Colonic mucosa (tissue), 4 donors: Measurements from ENCODE around the gene UBFD1. TPM values are rescaled to one million over a fixed set of nuclear protein-coding genes. Genes with fewer than 3 reads are reported as not detected.
"Not testable (repeated sequence)": the region's sequence is repeated elsewhere in the genome, so short reads cannot be mapped to it uniquely, and the experiment has no call there.

Experiments
- DNase-seq: peaks from one replicate; pipeline ENCODE4 v3.0.0-alpha.2; 2020
- H3K27ac ChIP-seq: fragments of 200-600 bp; one replicate; pipeline ENCODE4 v1.8.0; 2021
- H3K27me3 ChIP-seq: fragments of 200-600 bp; one replicate; pipeline ENCODE4 v1.8.0; 2021
- H3K36me3 ChIP-seq: fragments of 200-600 bp; one replicate; pipeline ENCODE4 v1.8.0; 2021
- H3K4me1 ChIP-seq: fragments of 200-600 bp; one replicate; pipeline ENCODE4 v1.8.0; 2021; ENCODE audit warnings: mild to moderate bottlenecking
- H3K4me3 ChIP-seq: fragments of 200-600 bp; one replicate; pipeline ENCODE4 v1.8.0; 2021
- H3K9ac ChIP-seq, 2 donors: one replicate each; pipeline ENCODE4 v1.7.0; 2013; ENCODE audit warnings: control low read depth in 2 of 2, low read depth in 2 of 2, low read length in 2 of 2
- H3K9me3 ChIP-seq: fragments of 200-600 bp; one replicate; pipeline ENCODE4 v1.8.0; 2021
- CTCF ChIP-seq: fragments of 200-600 bp; IDR thresholded peaks from one replicate; pipeline ENCODE4 v1.8.0; 2022; ENCODE audit warnings: antibody characterized with exemption, mild to moderate bottlenecking
- intact Hi-C: fragments of 100-400 bp; cut with DNase I; formaldehyde crosslinking; loops from one replicate; pipeline ENCODE4 v1.14.1; 2022
- total RNA-seq, 2 donors: library from RNA; stranded (reverse); fragmentation: NEBNext Ultra II Directional in 1 of 2; extraction: Animal tissue kit (Norgen Biotek cat#: 25700) in 1 of 2; gene quantifications; one replicate each; pipeline ENCODE4 v1.2.1, GENCODE V29; 2021
- donor health status: healthy.
- donor health status: DM: no; HTN: no; CAD: no.
- donor health status: DM: no; HTN: no; CAD: no.

The UBFD1 gene
- total RNA-seq, 2 donors from 2014 or later: 32.4 to 62.4 TPM

GRCh38 chr16:23510164-23510914 is 47.2 kb upstream of the UBFD1 start, which contains the start of gene GGA2:
TSS of gene GGA2 (minus strand) at chr16:23510494. CDS start at chr16:23510411, 83 bp downstream.
- peak within 1 kb of the TSS; percentile 77 for H3K4me3 ChIP-seq
- DNase-seq: peak; percentile 84
- H3K9ac ChIP-seq: peak within 1 kb of the TSS; percentile 72 to 87
- H3K27me3 ChIP-seq: no peaks in the 10 kb centered on the region
- intact Hi-C loops: no loop called here
- TF ChIP-seq CTCF: no peak
- H3K9me3 ChIP-seq: no peaks in the 10 kb centered on the region
- H3K4me1 ChIP-seq: no peaks in the 10 kb centered on the region
- no peaks in the 10 kb centered on the region for H3K36me3 ChIP-seq
- H3K27ac ChIP-seq: peak within 1 kb of the TSS; percentile 62

- H3K4me1 ChIP-seq, H3K9me3 ChIP-seq, DNase-seq, H3K36me3 ChIP-seq, H3K27ac ChIP-seq, intact Hi-C loops, H3K27me3 ChIP-seq: not testable (repeated sequence)
- Histone ChIP-seq H3K9ac (peak overlapping the region; percentile 72 to 87), H3K4me3 (peak overlapping the region; percentile 77)
Measured at GRCh38 chr16:23510915-23511270, 46.6 kb upstream of the UBFD1 start.

- intact Hi-C loops: no loop called here
- no peaks in the 10 kb centered on the region for H3K36me3 ChIP-seq
- no peak overlapping the region for H3K4me3 ChIP-seq
- no peak for DNase-seq
- H3K27ac ChIP-seq: no peak overlapping the region
- H3K9ac ChIP-seq: no peak overlapping the region
- H3K9me3 ChIP-seq: no peaks in the 10 kb centered on the region
- no peaks in the 10 kb centered on the region for H3K27me3 ChIP-seq
- TF ChIP-seq CTCF: no peak
- no peaks in the 10 kb centered on the region for H3K4me1 ChIP-seq
Measured at GRCh38 chr16:23511731-23512130, 45.8 kb upstream of the UBFD1 start.

GRCh38 chr16:23512168-23512695 is 45.3 kb upstream of the UBFD1 start:
- Histone ChIP-seq H3K4me3 (no peak overlapping the region), H3K9ac (no peak overlapping the region), H3K4me1 (no peaks in the 10 kb centered on the region), H3K27me3 (no peaks in the 10 kb centered on the region), H3K9me3 (no peaks in the 10 kb centered on the region), H3K36me3 (no peaks in the 10 kb centered on the region), H3K27ac (no peak overlapping the region)
- intact Hi-C loops: no loop called here
- DNase-seq: no peak
- TF ChIP-seq CTCF: no peak

GRCh38 chr16:23514381-23515152 is 43.0 kb upstream of the UBFD1 start:
- DNase-seq: no peak
- no peaks in the 10 kb centered on the region for H3K4me1 ChIP-seq
- intact Hi-C loops: no loop called here
- H3K4me3 ChIP-seq: no peak overlapping the region
- no peaks in the 10 kb centered on the region for H3K27me3 ChIP-seq
- no peak overlapping the region for H3K9ac ChIP-seq
- no peak for TF ChIP-seq CTCF
- H3K36me3 ChIP-seq: no peaks in the 10 kb centered on the region
- no peak overlapping the region for H3K27ac ChIP-seq
- no peaks in the 10 kb centered on the region for H3K9me3 ChIP-seq
